ENCODE results near the gene C19orf47.

- TF ChIP-seq, protein P1, sequence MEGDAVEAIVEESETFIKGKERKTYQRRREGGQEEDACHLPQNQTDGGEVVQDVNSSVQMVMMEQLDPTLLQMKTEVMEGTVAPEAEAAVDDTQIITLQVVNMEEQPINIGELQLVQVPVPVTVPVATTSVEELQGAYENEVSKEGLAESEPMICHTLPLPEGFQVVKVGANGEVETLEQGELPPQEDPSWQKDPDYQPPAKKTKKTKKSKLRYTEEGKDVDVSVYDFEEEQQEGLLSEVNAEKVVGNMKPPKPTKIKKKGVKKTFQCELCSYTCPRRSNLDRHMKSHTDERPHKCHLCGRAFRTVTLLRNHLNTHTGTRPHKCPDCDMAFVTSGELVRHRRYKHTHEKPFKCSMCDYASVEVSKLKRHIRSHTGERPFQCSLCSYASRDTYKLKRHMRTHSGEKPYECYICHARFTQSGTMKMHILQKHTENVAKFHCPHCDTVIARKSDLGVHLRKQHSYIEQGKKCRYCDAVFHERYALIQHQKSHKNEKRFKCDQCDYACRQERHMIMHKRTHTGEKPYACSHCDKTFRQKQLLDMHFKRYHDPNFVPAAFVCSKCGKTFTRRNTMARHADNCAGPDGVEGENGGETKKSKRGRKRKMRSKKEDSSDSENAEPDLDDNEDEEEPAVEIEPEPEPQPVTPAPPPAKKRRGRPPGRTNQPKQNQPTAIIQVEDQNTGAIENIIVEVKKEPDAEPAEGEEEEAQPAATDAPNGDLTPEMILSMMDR (conservative IDR thresholded peaks at IDR 0.05; ENCODE audit: low read length) = no peak
- no peak for TF ChIP-seq EZH2phosphoT487 (IDR thresholded peaks at IDR 0.05; ENCODE audit: borderline replicate concordance, low read depth, low read length)
Measured at GRCh38 chr19:40281381-40282208, 66.6 kb downstream of the C19orf47 start.

Measured in OCI-LY7 (cell line).